HepG2 (cell line): ENCODE measurements around the gene NEDD4L. TPM values are rescaled to one million over a fixed set of nuclear protein-coding genes. Genes with fewer than 3 reads are reported as not detected.

Experiments
- CEBPB ChIP-seq: IDR thresholded peaks from 2 replicates; pipeline ENCODE4 v1.6.1; 2011; ENCODE audit warnings: low read depth, low read length, improper control_type of control experiment, borderline replicate concordance
- ELF3 ChIP-seq: IDR thresholded peaks from 2 replicates; pipeline ENCODE4 v1.6.1; 2016; ENCODE audit warnings: missing genetic modification reagents, missing compliant biosample characterization
- EP300 ChIP-seq, 3 experiments: sonication (generic) in 1 of 3; formaldehyde crosslinking in 1 of 3; IDR thresholded peaks; 2 replicates each; pipeline versions ENCODE4 v1.5.1 to v1.6.1; 2011 to 2020; ENCODE audit warnings: low read depth in 2 of 3, low read length in 2 of 3, borderline replicate concordance in 1 of 3, improper control_type of control experiment in 1 of 3, mild to moderate bottlenecking in 1 of 3, missing genetic modification reagents in 1 of 3, moderate library complexity in 1 of 3
- FOXA3 ChIP-seq: IDR thresholded peaks from 2 replicates; pipeline ENCODE4 v1.6.1; 2016; ENCODE audit warnings: missing genetic modification reagents, missing compliant biosample characterization
- FOXP4 ChIP-seq: sonication (generic); formaldehyde crosslinking; IDR thresholded peaks from 2 replicates; pipeline ENCODE4 v1.4.0; 2020; ENCODE audit warnings: missing genetic modification reagents
- GATAD2A ChIP-seq: IDR thresholded peaks from 2 replicates; pipeline ENCODE4 v1.6.1; 2016
- HNF4A ChIP-seq: sonication (generic); formaldehyde crosslinking; IDR thresholded peaks from 2 replicates; pipeline ENCODE4 v1.4.0; 2020; ENCODE audit warnings: missing genetic modification reagents
- KDM5B ChIP-seq: sonication (generic); formaldehyde crosslinking; IDR thresholded peaks from 2 replicates; pipeline ENCODE4 v1.4.0; 2020; ENCODE audit warnings: missing genetic modification reagents, mild to moderate bottlenecking, borderline replicate concordance
- MED1 ChIP-seq: sonication (generic); formaldehyde crosslinking; IDR thresholded peaks from 2 replicates; pipeline ENCODE4 v1.4.0; 2020; ENCODE audit warnings: missing genetic modification reagents
- MLX ChIP-seq: IDR thresholded peaks from 2 replicates; pipeline ENCODE4 v1.6.1; 2016
- NR2F1 ChIP-seq, 2 experiments: fragments of 450-650 bp in 1 of 2; formaldehyde crosslinking in 1 of 2; IDR thresholded peaks; 2 replicates each; pipeline versions ENCODE4 v1.5.0 to v1.6.1; 2016 to 2020; ENCODE audit warnings: mild to moderate bottlenecking in 1 of 2, missing compliant biosample characterization in 1 of 2, missing genetic modification reagents in 1 of 2, moderate library complexity in 1 of 2
- PAXIP1 ChIP-seq: sonication (generic); formaldehyde crosslinking; conservative IDR thresholded peaks from 2 replicates; pipeline ENCODE4 v1.4.0; 2020; ENCODE audit warnings: mild to moderate bottlenecking, missing genetic modification reagents, moderate library complexity
- RARA ChIP-seq: IDR thresholded peaks from 2 replicates; pipeline ENCODE4 v1.6.1; 2016; ENCODE audit warnings: missing genetic modification reagents, missing compliant biosample characterization
- RCOR2 ChIP-seq: IDR thresholded peaks from 2 replicates; pipeline ENCODE4 v1.6.1; 2016; ENCODE audit warnings: missing biosample characterization, missing genetic modification reagents
- SAP130 ChIP-seq: IDR thresholded peaks from 2 replicates; pipeline ENCODE4 v1.6.1; 2016; ENCODE audit warnings: low read depth
- SATB2 ChIP-seq: sonication (generic); formaldehyde crosslinking; IDR thresholded peaks from 2 replicates; pipeline ENCODE4 v1.5.0; 2020; ENCODE audit warnings: missing genetic modification reagents
- SIX1 ChIP-seq: sonication (generic); formaldehyde crosslinking; IDR thresholded peaks from 2 replicates; pipeline ENCODE4 v1.4.0; 2020; ENCODE audit warnings: missing genetic modification reagents, borderline replicate concordance
- SOX5 ChIP-seq: IDR thresholded peaks from 2 replicates; pipeline ENCODE4 v1.6.1; 2016; ENCODE audit warnings: borderline replicate concordance
- TOPORS ChIP-seq: sonication (generic); formaldehyde crosslinking; IDR thresholded peaks from 2 replicates; pipeline ENCODE4 v1.8.0; 2023; ENCODE audit warnings: mild to moderate bottlenecking, missing genetic modification reagents
- ZGPAT ChIP-seq: IDR thresholded peaks from 2 replicates; pipeline ENCODE4 v1.6.1; 2016; ENCODE audit warnings: mild to moderate bottlenecking
- ZMYM2 ChIP-seq: sonication (generic); formaldehyde crosslinking; IDR thresholded peaks from 2 replicates; pipeline ENCODE4 v1.8.0; 2022; ENCODE audit warnings: mild to moderate bottlenecking, missing genetic modification reagents
- ZNF441 ChIP-seq: sonication (generic); formaldehyde crosslinking; IDR thresholded peaks from 2 replicates; pipeline ENCODE4 v1.7.0; 2021; ENCODE audit warnings: missing genetic modification reagents, borderline replicate concordance
- ZNF644 ChIP-seq: IDR thresholded peaks from 2 replicates; pipeline ENCODE4 v1.6.1; 2016; ENCODE audit warnings: low read depth
- polyA plus RNA-seq, 8 experiments: library from polyadenylated mRNA; depleted of rRNA in 3 of 8; stranded (reverse) in 7 of 8; unstranded in 1 of 8; fragments of >200 nt; fragmentation: Illumina TruSeq in 4 of 8; extraction: Trizol in 4 of 8; gene quantifications; 2 replicates each; pipeline versions ENCODE4 v1.2.1 to v1.2.3, GENCODE V29; 2011 to 2016; ENCODE audit warnings: low read depth in 4 of 8, missing spikeins in 1 of 8, mixed read lengths in 1 of 8; ENCODE audit not compliant: insufficient read depth in 1 of 8
- total RNA-seq, 5 experiments: library from RNA; depleted of rRNA; stranded (reverse); fragments of >200 nt; fragmentation: Illumina TruSeq; extraction: Trizol; gene quantifications; 2 replicates each; pipeline ENCODE4 v1.2.3, GENCODE V29; 2016; ENCODE audit warnings: low read depth in 1 of 5

The NEDD4L gene
- total and polyA plus RNA-seq, 2 of the 13 experiments (the other 11 are each of a cell fraction or from before 2014, with no cell fraction given) = 168 to 390 TPM

GRCh38 chr18:58012356-58012755 lies 31.7 kb upstream of the NEDD4L start (continued):
- TF ChIP-seq ZGPAT (CRISPR knock-in tag) (peak; percentile 30; the same call in 1 of the 2 replicates), MLX (CRISPR knock-in tag) (peak; percentile 15; the same call in 1 of the 2 replicates), EP300 (IDR thresholded peaks at IDR 0.05; ENCODE audit: low read depth in 2 of 2, low read length in 2 of 2) (peak; percentile 59 to 89; a peak in 3 of 4 replicates), EP300 (CRISPR knock-in tag; IDR thresholded peaks at IDR 0.05; ENCODE audit: borderline replicate concordance) (no peak; the same call in 1 of the 2 replicates), PAXIP1 (CRISPR knock-in tag) (peak; percentile 55), SOX5 (CRISPR knock-in tag) (peak; percentile 90; the same call in 1 of the 2 replicates), KDM5B (CRISPR knock-in tag) (no peak), RARA (CRISPR knock-in tag) (peak; percentile 75), FOXP4 (peak; percentile 58; the same call in 1 of the 2 replicates), CEBPB (peak; percentile 98), SAP130 (CRISPR knock-in tag) (peak; percentile 73), FOXA3 (CRISPR knock-in tag) (peak; percentile 76), RCOR2 (CRISPR knock-in tag) (peak; percentile 57; the same call in 1 of the 2 replicates), ZNF441 (CRISPR knock-in tag) (no peak), ELF3 (CRISPR knock-in tag) (0 out of 2 replicates have a peak, but pooled peaks have one; percentile 31), NR2F1 (CRISPR knock-in tag; IDR thresholded peaks at IDR 0.05) (0 out of 4 replicates have a peak, but pooled peaks of 1 of the 2 experiments have one; percentile 13), ZNF644 (CRISPR knock-in tag) (0 out of 2 replicates have a peak, but pooled peaks have one; percentile 46), GATAD2A (CRISPR knock-in tag) (peak; percentile 86), SIX1 (CRISPR knock-in tag) (0 out of 2 replicates have a peak, but pooled peaks have one; percentile 12), HNF4A (peak; percentile 85), SATB2 (no peak), MED1 (CRISPR knock-in tag) (0 out of 2 replicates have a peak, but pooled peaks have one; percentile 23), TOPORS (CRISPR knock-in tag) (no peak), ZMYM2 (no peak)
